Inflammatory macrophage treated with lipopolysaccharide for 4 hours (primary cell): Measurements from ENCODE around the gene GSTO2.

Source experiments
- DNase-seq: peaks from one replicate; pipeline ENCODE4 v3.0.0-alpha.2; 2020

Gene GSTO2

DNA sequence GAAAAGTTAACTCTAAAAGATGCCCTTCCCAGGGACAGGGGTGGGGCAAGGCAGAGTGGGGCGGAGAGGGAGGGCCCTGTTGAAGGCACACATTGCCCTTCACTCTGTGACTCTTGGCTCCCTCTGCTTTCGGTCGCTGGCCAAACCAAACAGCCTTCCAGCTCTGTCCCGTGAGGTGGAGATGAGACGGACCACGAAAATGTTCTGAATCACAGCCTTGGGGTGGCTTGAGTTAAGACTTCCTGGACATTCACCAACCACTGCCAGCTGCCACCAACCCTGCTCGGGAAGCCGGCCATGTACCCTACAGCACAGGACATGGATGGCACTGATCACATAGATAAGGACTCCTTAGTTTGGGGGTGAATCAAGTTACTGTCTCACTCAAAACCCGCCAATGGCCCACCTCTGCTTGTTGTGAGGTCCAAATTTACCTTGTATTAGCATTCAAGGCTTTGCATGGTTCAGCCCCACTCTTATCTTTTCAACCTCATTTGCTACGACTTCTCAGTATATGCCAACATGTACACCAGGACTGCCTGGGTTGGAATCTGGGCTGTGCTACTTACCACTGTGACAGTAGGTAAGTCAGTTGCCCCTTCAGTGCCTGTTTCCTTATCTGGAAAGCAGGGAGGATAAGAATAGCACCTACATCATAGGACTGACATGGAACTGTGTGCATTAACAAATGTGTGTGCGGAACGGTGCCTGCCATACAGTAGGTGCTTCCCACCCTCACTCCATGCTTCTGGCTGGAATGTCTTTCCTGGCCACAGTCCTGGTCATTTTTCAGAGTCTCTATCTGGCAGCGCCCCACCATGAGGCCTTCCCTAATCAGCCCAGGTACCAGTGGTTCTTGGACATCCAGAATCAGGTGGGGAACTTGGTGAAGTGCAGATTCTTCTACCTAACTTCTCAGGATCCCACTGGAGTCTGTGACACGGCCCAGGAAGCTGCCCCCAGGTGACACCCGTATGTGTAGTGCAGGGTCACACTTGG lies 41.3 kb downstream of the GSTO2 start:
- no peak for DNase-seq

- DNase-seq = no peak
These were observed 42.3 kb downstream of the GSTO2 start for GRCh38 chr10:104311184-104311720.

DNA sequence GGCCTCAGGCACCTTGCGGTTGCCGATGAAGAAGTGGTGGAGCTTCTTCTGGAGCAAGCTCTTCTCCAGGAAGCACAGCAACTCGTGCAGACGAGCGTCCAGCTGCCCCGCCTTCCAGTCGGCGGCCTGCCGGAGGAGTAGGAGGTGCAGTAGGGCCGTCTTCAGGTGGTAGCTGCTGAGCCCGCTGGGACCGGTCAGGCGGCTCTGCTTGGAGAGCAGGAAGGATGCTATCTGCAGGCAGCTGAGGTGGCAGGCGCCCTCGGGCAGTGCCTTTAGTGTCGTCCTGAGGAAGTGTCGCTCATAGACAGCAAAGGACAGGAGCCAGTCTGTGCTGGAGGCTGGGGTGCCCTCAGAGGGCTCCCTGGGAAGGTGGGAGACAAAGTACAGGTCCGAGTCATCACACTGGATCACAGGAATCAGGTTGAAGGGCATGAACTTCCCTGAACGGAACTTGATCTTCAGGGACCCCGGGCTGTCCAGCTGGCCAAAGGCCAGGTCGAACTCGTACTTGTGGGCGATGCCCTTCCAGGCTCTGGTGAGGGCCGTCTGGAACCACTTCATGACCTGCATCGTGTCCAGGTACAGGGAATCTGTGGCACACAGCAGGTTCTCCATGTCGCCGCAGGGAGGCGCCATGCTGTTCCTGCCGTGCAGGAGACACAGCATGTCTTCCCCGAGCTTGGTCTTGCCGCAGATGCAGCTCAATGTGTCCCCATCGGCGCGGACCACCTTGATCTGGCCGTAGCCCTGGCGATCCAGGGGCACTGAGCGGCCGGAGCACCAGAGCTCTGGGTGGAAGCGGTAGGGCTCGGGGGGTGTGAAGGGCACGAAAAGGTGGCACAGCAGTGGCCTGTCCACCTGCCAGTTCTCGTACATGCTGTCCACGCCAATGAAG lies 45.9 kb downstream of the GSTO2 start:
- no peak for DNase-seq

GRCh38 chr10:104315486-104315921 lies 46.5 kb downstream of the GSTO2 start:
- no peak for DNase-seq

- DNase-seq = no peak
These were observed 47.5 kb downstream of the GSTO2 start for GRCh38 chr10:104316321-104317099.

GRCh38 chr10:104317269-104317710 lies 48.3 kb downstream of the GSTO2 start:
- no peak for DNase-seq

DNA sequence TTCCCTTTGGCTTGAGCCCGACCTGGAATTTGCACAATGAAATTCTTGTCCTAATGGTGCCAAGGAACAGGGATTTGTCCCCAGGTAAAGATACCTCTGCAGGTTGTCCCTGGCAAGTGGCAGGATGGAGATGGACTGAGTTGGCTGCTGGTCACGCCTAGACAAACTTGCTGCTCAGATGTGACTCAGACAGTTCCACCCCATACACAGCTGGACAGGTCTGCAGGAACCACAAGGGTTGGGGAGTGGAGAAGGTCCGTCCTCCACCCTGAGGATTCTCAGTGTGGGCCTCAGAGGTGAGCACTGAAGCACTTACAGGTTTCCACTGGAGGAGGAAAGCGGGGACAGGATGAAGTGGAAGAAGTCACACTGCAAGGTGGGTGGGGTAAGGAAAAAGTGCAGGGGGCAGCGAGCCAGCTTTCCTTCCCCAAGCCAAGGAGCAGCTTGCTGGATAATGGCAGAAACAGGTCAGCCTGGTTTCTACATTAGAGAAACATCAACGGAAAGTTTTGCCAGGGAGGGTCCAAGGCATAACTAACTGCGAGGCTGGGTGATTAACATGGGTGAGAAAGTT lies 48.8 kb downstream of the GSTO2 start:
- no peak for DNase-seq

DNA sequence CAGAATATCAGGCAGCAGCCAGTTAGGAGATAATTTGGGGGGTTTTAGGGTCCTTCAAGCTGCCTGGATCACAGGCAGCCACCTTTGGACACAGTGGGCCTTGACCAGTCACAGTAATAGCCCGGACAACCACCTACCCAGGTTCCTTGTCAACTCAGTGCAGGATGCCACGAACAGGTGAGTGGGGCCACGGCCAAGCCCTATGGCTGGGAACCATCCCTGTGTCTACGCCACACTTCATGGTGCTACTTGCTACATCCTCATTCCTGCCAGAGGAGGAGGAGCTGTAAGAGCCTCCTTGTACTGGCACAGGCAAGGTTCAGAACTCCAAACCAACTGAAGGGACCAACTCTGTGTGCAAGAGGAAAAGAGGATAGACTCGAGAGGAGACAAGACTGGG lies 49.3 kb downstream of the GSTO2 start:
- no peak for DNase-seq

GRCh38 chr10:104318810-104319741 lies 50.1 kb downstream of the GSTO2 start:
- peak; percentile 42 for DNase-seq

GRCh38 chr10:104321226-104321625 lies 52.2 kb downstream of the GSTO2 start:
- no peak for DNase-seq

GRCh38 chr10:104321725-104322415 lies 52.9 kb downstream of the GSTO2 start:
- DNase-seq = no peak

GRCh38 chr10:104322416-104322782 lies 53.4 kb downstream of the GSTO2 start:
- DNase-seq = peak; percentile 82

DNA sequence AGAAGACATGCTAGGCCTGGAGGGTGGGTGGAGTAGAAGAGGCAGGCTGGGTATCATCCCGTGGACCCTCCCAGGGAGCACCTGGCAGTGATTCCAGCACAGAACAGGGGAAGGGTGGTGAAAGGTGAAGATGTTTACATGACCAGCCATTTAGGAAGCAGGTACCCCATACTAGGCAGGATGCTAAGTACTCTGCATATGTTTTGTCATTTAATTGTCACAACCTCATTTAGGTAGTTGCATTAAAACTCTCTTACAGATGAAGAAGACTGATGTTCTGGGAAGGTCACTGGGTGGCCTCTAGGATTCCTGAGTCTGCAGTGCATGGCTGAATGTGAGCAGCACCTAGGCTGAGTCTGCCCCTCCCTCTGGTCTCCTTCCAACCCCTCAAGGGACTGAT lies 54.1 kb downstream of the GSTO2 start:
- DNase-seq = no peak

- DNase-seq = peak; percentile 80
These were observed 54.8 kb downstream of the GSTO2 start for GRCh38 chr10:104323760-104324201.

DNA sequence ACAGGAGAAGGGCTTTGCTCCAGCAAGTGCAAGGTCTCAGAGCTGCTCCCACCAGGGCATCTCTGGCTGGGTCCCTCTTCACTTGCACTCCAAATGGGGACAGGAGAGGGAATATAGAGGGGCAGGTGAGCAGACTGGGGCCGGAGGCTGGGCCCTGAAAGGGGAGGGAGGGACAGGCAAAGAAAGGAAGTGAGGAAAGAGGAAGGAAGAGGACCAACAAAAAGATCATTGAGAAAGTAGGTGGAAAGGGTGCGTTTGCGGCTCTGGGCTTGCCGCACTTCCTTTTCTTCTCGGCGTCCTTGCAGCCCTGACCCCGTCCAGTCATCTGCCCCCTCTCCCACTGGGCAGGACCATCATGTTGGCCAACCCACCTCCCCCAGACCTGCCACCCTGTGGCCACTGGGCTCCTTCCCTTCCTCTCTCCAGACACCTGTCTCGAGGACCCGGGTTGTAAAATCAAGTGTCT lies 55.3 kb downstream of the GSTO2 start:
- DNase-seq = peak; percentile 93

- DNase-seq = no peak
These were observed 55.9 kb downstream of the GSTO2 start for GRCh38 chr10:104324931-104325330.

DNA sequence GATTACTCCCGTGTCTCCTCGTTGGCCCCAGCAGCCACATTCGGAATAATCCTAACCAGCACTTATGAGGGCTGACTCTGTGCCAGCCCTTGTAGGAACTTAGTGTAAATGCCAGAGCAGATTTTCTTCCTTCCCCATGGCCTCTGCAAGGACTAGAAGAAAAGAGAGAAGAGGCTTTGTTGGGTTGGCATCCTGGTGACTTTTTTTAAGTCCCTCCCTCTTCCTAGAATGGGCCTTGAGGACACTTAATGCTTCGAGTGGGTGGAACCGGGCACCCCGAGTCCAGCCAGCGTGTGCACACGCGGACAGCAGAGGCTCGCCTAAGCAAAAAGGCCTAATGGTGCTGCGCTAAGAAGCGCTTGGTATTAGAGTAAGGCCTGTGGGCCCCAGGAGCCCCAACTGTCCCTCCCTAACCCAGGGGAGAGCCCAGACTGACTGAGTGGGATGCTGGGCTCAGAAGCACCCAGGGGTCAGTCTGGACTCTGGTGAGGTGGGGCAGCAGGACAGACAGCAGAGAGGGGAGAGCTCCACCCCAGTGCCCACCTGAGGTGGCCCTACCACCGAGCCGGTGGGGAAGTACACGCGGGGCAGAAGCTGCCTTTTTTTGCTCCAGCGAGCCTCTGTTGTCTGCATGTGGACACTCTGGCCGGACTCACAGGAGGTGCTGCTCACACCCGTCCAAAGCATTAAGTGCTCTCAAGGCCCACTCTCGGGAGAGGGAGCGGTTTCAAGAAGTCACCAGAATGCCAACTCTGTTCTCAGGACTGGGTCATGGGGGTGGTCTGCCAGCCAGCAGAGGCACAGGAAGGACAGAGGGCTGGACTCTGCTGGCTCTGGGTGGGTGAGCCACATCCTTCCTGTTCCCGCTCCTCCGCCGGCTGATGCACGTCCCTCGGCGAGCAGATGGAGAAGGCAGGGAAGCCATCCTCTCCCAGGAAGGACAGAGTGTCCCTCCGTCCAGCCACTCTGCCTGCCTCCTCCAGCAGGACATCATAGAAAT lies 56.8 kb downstream of the GSTO2 start:
- DNase-seq = peak; percentile 41

DNA sequence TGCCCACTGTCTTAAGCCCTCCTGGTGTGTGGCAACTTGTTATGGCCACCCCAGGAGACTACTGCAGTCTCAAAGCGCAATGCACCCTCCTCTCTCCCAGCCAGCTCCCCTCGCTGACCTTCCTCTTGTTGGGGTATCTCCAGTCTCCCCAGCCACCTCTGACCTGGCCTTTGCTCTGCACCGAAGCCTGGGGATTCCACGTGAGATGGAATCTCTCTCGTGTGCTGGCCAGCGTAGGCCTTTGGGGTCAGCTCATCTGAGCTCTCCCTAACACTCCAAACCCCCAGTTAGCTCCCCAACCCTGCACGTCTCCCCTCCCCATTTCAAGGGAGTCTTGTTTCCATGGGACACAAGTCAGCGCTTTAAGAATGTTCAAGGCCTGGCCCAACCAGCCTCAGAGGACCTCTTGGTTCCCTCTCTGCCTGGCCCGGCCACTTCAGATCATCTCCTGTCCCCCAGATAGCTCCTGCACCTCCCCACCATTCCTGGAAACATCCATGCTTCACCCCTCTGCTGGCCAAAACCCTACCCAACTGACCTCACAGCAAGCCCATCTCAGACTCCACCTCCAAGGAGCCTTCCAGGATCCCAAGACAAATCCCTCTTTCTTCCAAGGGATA lies 58.1 kb downstream of the GSTO2 start:
- DNase-seq = no peak
